HG03558 (cell line): Measurements from ENCODE around the gene SEPSECS.
"Not testable (repeated sequence)": the region's sequence is repeated elsewhere in the genome, so short reads cannot be mapped to it uniquely, and the experiment has no call there.

Experiments used
- ATAC-seq: cut with Tn5 transposase; IDR thresholded peaks from one replicate; pipeline ENCODE4 v1.9.1; 2021; ENCODE audit warnings: moderate number of reproducible peaks; ENCODE audit not compliant: unreplicated experiment; ENCODE audit errors: extremely low read depth

The SEPSECS gene

GRCh38 chr4:25089051-25089763 is 71.0 kb downstream of the SEPSECS start:
- no peak for ATAC-seq

GRCh38 chr4:25088093-25088952 is 71.9 kb downstream of the SEPSECS start:
- no peak for ATAC-seq

GRCh38 chr4:25085671-25086070 is 74.6 kb downstream of the SEPSECS start:
- no peak for ATAC-seq

GRCh38 chr4:25083441-25083840 is 76.8 kb downstream of the SEPSECS start:
- ATAC-seq, result not testable (repeated sequence)

GRCh38 chr4:25081866-25082471 is 78.3 kb downstream of the SEPSECS start:
- no peak for ATAC-seq

GRCh38 chr4:25080571-25080970 is 79.7 kb downstream of the SEPSECS start:
- no peak for ATAC-seq

- no peak for ATAC-seq
These were observed 81.7 kb downstream of the SEPSECS start for GRCh38 chr4:25078523-25078922.

GRCh38 chr4:25076625-25077398 is 83.4 kb downstream of the SEPSECS start:
- no peak for ATAC-seq

GRCh38 chr4:25075851-25076250 is 84.4 kb downstream of the SEPSECS start:
- ATAC-seq, result no peak

GRCh38 chr4:25075129-25075528 is 85.1 kb downstream of the SEPSECS start:
- ATAC-seq, result no peak

GRCh38 chr4:25070545-25070944 is 89.7 kb downstream of the SEPSECS start:
- ATAC-seq, result no peak
